ENCODE results near the gene BMF.
A peak's percentile ranks its signal among the peaks of the same experiment; 100 is the strongest.

BMF gene

GRCh38 chr15:40063563-40064011 lies 45.1 kb downstream of the BMF start:
- no peak for DNase-seq (ENCODE audit: low spot score)
- in situ Hi-C loops (cut with MboI; ENCODE audit: low pct_unique_long_range_greater_than_20kb, low sequenced_read_pairs, unreplicated experiment), result no loop called here
- TF ChIP-seq, protein P1, sequence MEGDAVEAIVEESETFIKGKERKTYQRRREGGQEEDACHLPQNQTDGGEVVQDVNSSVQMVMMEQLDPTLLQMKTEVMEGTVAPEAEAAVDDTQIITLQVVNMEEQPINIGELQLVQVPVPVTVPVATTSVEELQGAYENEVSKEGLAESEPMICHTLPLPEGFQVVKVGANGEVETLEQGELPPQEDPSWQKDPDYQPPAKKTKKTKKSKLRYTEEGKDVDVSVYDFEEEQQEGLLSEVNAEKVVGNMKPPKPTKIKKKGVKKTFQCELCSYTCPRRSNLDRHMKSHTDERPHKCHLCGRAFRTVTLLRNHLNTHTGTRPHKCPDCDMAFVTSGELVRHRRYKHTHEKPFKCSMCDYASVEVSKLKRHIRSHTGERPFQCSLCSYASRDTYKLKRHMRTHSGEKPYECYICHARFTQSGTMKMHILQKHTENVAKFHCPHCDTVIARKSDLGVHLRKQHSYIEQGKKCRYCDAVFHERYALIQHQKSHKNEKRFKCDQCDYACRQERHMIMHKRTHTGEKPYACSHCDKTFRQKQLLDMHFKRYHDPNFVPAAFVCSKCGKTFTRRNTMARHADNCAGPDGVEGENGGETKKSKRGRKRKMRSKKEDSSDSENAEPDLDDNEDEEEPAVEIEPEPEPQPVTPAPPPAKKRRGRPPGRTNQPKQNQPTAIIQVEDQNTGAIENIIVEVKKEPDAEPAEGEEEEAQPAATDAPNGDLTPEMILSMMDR (IDR thresholded peaks at IDR 0.05; ENCODE audit: extremely low read depth, insufficient read depth, missing control alignments), result no peak

DNA sequence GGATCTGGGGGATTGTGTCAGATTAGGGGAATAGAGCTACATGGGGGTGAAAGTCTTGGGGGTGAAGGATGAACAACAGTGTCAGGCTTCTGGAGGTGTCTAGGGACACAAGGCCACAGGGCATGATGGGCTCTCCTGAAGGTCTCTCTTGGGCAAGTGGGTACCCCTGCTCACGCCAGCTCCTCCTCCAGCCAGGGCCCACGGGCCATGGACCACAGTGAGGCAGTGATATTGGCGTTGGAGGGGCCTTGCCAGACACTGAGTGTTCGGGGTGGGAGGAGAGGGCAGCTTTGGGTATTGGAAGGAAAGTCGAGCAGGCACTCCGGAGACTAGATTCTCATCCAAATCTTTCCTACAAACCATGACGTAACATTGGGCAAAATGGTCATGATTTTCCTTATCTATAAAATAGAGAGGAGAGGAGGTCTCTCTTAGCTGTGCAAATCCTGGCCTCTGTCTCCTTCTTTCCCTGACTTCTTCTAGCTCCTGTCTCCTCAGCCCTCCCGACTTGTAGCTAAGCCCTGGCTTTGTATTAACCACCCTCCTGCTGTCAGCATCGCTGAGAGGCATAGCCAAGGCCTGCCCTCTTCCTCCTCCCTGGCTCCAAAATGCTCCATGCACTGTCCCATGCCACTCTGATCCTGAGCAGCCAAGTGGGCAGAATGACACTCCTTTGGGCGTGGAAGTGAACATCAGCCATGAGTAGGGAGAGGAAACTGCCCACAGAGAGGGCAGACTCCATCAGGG lies 45.7 kb downstream of the BMF start:
- DNase-seq (ENCODE audit: low spot score), result no peak
- in situ Hi-C loops (cut with MboI; ENCODE audit: low pct_unique_long_range_greater_than_20kb, low sequenced_read_pairs, unreplicated experiment), result no loop called here
- TF ChIP-seq, protein P1 (IDR thresholded peaks at IDR 0.05; ENCODE audit: extremely low read depth, insufficient read depth, missing control alignments), result no peak

DNA sequence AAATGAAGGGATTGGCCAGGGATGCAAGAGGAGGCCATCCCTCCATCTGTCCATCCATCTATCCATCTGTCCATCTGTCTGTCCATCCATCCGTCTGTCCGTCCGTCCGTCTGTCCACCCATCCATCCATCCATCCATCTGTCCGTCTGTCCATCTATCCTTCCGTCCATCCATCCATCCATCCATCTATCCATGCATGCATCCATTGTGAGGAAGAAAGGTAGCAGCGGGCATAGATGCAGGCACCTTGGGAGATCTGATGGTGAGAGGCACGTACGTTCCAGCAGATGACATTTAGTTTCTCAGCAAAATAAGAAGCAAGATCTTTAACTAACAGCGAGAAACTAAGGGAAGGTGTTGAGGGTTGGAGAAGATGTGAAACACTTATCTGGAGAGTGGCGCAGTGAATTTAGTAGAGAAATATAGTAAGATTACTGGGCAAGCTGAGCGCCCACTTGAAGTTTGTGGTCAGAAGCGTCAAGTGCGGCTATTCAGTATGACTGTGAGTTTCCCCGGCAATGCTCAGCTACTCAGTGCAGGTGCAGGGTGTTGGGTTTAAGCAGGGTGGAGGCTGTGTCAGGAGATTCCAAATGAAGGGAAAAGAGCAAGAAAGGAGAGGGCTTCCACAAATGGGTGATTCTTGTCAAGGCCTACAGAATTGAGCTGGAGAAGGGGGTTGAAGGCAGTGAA lies 47.3 kb downstream of the BMF start:
- in situ Hi-C loops (cut with MboI; ENCODE audit: low pct_unique_long_range_greater_than_20kb, low sequenced_read_pairs, unreplicated experiment), result no loop called here
- TF ChIP-seq, protein P1 (IDR thresholded peaks at IDR 0.05; ENCODE audit: extremely low read depth, insufficient read depth, missing control alignments), result no peak
- DNase-seq (ENCODE audit: low spot score), result peak; percentile 67

GRCh38 chr15:40060236-40060961 lies 48.3 kb downstream of the BMF start:
- in situ Hi-C loops (cut with MboI; ENCODE audit: low pct_unique_long_range_greater_than_20kb, low sequenced_read_pairs, unreplicated experiment), result no loop called here
- no peak for DNase-seq (ENCODE audit: low spot score)
- TF ChIP-seq, protein P1 (IDR thresholded peaks at IDR 0.05; ENCODE audit: extremely low read depth, insufficient read depth, missing control alignments), result no peak

DNA sequence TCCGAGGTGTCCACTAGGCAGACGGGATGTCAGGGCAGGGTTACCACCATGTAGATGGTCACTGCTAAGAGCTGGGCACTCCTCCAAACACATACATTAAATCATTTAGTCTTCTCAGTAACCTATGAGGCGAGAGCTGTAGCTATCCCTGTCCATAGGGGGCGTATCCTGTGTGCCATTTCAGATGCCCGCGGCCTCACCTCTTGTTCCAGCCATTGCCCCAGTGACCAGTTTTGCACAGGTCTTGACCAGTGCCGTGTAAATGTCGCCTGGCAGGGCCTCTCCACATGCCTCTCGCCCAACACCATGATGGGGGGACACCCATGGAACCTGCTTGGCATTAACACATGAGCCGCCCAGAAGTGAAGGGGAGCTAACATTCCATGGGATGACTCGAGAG lies 48.9 kb downstream of the BMF start:
- DNase-seq (ENCODE audit: low spot score), result no peak
- in situ Hi-C loops (cut with MboI; ENCODE audit: low pct_unique_long_range_greater_than_20kb, low sequenced_read_pairs, unreplicated experiment), result no loop called here
- TF ChIP-seq, protein P1 (IDR thresholded peaks at IDR 0.05; ENCODE audit: extremely low read depth, insufficient read depth, missing control alignments), result no peak

GRCh38 chr15:40058476-40059140 lies 50.1 kb downstream of the BMF start:
- TF ChIP-seq, protein P1 (IDR thresholded peaks at IDR 0.05; ENCODE audit: extremely low read depth, insufficient read depth, missing control alignments), result no peak
- in situ Hi-C loops (cut with MboI; ENCODE audit: low pct_unique_long_range_greater_than_20kb, low sequenced_read_pairs, unreplicated experiment), result no loop called here
- DNase-seq (ENCODE audit: low spot score), result no peak

Measured in GM13977 (cell line).